Stimulated activated CD4-positive, alpha-beta T cell treated with anti-CD3 and anti-CD28 coated beads, TNF-alpha, amount 100 ng/mL, for 48 hours (primary cell): ENCODE results near the gene ZNF30.
"Not testable (repeated sequence)": the region's sequence is repeated elsewhere in the genome, so short reads cannot be mapped to it uniquely, and the experiment has no call there.

Experiments used
- DNase-seq, 3 donors: peaks; one replicate each; pipeline ENCODE4 v3.0.0-alpha.2; 2020; ENCODE audit warnings: low read depth in 3 of 3

The ZNF30 gene

GRCh38 chr19:34985249-34986022 is 58.7 kb downstream of the ZNF30 start:
- no peak for DNase-seq

DNA sequence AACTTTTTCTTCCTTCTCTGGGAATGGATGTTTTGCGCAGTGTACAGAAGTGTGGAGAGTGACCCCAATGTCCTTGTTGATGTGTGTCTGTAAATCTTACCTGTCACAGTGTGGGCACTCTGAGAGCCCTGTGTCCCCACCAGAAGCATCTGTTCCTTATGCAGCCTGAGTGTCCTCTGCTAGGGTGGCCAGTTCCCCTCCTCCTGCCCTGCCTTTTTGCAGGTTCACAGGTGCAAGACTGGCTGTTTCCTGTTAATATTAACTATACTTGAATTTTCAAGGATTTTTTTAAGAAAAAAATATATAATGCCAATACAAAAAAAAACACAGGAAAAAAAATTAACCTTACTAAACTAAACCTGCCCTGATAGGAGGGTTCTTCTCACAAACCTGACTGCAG is 61.4 kb downstream of the ZNF30 start:
- no peak for DNase-seq

- no peak for DNase-seq
These were observed 62.6 kb downstream of the ZNF30 start for GRCh38 chr19:34989298-34989697.

- DNase-seq = peak; percentile 55 to 60 (median 57)
These were observed 64.0 kb downstream of the ZNF30 start for GRCh38 chr19:34990578-34991192.

DNA sequence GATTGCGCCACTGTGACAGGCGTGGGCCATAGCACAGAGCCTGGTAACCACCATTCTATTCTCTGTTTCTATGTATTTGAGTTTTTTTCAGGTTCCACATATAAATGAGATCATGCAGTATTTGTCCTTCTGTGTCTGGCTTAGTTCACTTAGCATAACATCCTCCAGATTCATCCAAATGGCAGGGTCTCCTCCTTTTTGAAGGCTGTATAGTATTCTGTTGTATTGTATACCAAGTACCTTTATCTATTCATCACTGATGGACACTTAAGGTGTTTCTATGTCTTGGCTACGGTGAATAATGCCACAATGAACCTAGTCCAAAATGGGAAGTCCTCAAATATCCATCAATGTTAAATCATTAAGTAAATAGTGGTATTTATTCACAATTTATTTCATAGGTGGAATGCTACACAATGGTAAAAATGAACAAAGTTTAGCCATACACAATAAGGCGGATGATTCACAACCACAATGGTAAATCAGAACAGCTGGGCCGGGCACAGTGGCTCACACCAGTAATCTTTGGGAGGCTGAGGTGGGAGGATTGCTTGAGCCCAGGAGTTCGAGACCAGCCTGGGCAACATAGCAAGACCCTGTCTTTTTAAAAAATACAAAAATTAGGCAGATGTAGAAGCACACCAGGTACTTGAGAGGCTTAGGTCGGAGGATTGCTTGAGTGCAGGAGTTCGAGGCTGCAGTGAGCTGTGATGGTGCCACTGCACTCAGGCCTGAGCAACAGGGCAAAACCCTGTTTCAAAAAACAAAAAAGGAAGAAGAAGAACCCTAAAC is 65.0 kb downstream of the ZNF30 start:
- DNase-seq = no peak

GRCh38 chr19:34992582-34992981 is 65.9 kb downstream of the ZNF30 start:
- not testable (repeated sequence) for DNase-seq

DNA sequence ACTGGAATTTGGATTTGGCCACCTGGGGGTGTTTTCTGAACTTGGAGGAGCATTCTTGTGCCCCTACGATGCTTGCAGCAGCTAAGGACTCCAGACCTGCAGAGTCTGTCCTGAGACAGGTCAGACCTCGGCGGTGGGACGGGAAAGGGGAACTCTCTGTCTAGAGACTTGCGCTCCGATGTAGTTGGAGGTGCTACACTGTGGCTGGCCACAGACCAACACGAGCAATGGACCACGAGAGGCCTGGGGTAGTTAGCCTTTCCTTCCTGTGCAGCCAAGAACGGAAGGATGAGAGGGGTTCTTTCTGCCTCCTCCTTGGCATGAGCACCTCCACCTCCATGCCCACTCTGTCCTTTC is 67.6 kb downstream of the ZNF30 start:
- DNase-seq = no peak
